Neural cell (in vitro differentiated cells): Measurements from ENCODE around the gene ZNRF1.

Experiments used
- CTCF ChIP-seq: fragments of 450-650 bp; IDR thresholded peaks from 2 replicates; pipeline ENCODE4 v1.5.1; 2014; ENCODE audit warnings: antibody characterized with exemption, mild to moderate bottlenecking, moderate library complexity; ENCODE audit not compliant: poor library complexity, severe bottlenecking
- EP300 ChIP-seq: fragments of 450-650 bp; conservative IDR thresholded peaks from 2 replicates; pipeline ENCODE4 v1.6.1; 2014; ENCODE audit warnings: antibody characterized with exemption, mild to moderate bottlenecking, moderate library complexity; ENCODE audit not compliant: poor library complexity, severe bottlenecking
- MXI1 ChIP-seq: fragments of 450-650 bp; conservative IDR thresholded peaks from 2 replicates; pipeline ENCODE4 v1.6.1; 2014; ENCODE audit warnings: antibody characterized with exemption, mild to moderate bottlenecking; ENCODE audit not compliant: poor library complexity, severe bottlenecking
- RAD21 ChIP-seq: fragments of 450-650 bp; conservative IDR thresholded peaks from 2 replicates; pipeline ENCODE4 v1.6.1; 2014; ENCODE audit warnings: antibody characterized with exemption, mild to moderate bottlenecking, moderate library complexity

- TF ChIP-seq CTCF: no peak
- no peak for TF ChIP-seq MXI1
- no peak for TF ChIP-seq EP300
- no peak for TF ChIP-seq RAD21
Measured at GRCh38 chr16:75038036-75038858, 39.4 kb downstream of the ZNRF1 start.
